Smooth muscle cell (in vitro differentiated cells): ENCODE results near the gene TMEM82. TPM values are rescaled to one million over a fixed set of nuclear protein-coding genes. Genes with fewer than 3 reads are reported as not detected.

Source experiments
- DNase-seq: peaks from one replicate; lab custom pipeline; 2025; ENCODE audit not compliant: unreplicated experiment; lab: John Stamatoyannopoulos, UW
- H2AFZ ChIP-seq: fragments of 200-600 bp; sonication (generic); 2 replicates; pipeline ENCODE4 v1.6.0; 2016; ENCODE audit warnings: antibody characterized with exemption, low read depth, mild to moderate bottlenecking
- H3F3A ChIP-seq: fragments of 200-600 bp; sonication (generic); 2 replicates; pipeline ENCODE4 v1.6.0; 2017; ENCODE audit warnings: antibody characterized with exemption, low read depth
- H3K27ac ChIP-seq: fragments of 200-600 bp; sonication (generic); 2 replicates; pipeline ENCODE4 v1.5.1; 2016; ENCODE audit warnings: low read depth, mild to moderate bottlenecking
- H3K27me3 ChIP-seq: fragments of 200-600 bp; sonication (generic); 2 replicates; pipeline ENCODE4 v1.6.1; 2016; ENCODE audit warnings: low read depth, mild to moderate bottlenecking
- H3K36me3 ChIP-seq: fragments of 200-600 bp; sonication (generic); 2 replicates; pipeline ENCODE4 v1.5.1; 2016; ENCODE audit warnings: low read depth
- H3K4me1 ChIP-seq: fragments of 200-600 bp; sonication (generic); 2 replicates; pipeline ENCODE4 v1.5.1; 2016; ENCODE audit warnings: low read depth
- H3K4me2 ChIP-seq: fragments of 200-600 bp; sonication (generic); 2 replicates; pipeline ENCODE4 v1.6.0; 2016; ENCODE audit warnings: mild to moderate bottlenecking
- H3K4me3 ChIP-seq: fragments of 200-600 bp; sonication (generic); 2 replicates; pipeline ENCODE4 v1.5.1; 2016; ENCODE audit warnings: mild to moderate bottlenecking
- H3K79me2 ChIP-seq: fragments of 200-600 bp; sonication (generic); 2 replicates; pipeline ENCODE4 v1.6.0; 2016; ENCODE audit warnings: low read depth, mild to moderate bottlenecking
- H3K9ac ChIP-seq: fragments of 200-600 bp; sonication (generic); 2 replicates; pipeline ENCODE4 v1.6.0; 2016; ENCODE audit warnings: low read depth
- H3K9me3 ChIP-seq: fragments of 200-600 bp; sonication (generic); replicated peaks from 2 replicates; pipeline ENCODE4 v1.5.1; 2016; ENCODE audit warnings: low read depth
- H4K20me1 ChIP-seq: fragments of 200-600 bp; sonication (generic); 2 replicates; pipeline ENCODE4 v1.6.0; 2016; ENCODE audit warnings: low read depth
- WGBS: methylation state at CpG from one replicate; pipeline ENCODE4 v1.1.7; 2016; ENCODE audit warnings: low lambda C conversion rate; 5-methylcytosine and 5-hydroxymethylcytosine counted together
- polyA plus RNA-seq: library from polyadenylated mRNA; unstranded; fragments of >200 nt; fragmentation: Nextera tagmentation; extraction: Ambion mirVana; gene quantifications from 2 replicates; pipeline ENCODE4 v1.2.1, GENCODE V29; 2016
- total RNA-seq: library from RNA; depleted of rRNA; stranded (reverse); fragments of >200 nt; gene quantifications from 2 replicates; pipeline ENCODE4 v1.2.3, GENCODE V29; 2014
- TF ChIP-seq, protein P1 (sequence below): fragments of 200-600 bp; sonication (generic); IDR thresholded peaks from 2 replicates; pipeline ENCODE4 v1.5.1; 2017; ENCODE audit warnings: borderline replicate concordance, mild to moderate bottlenecking, antibody characterized with exemption; ENCODE audit not compliant: insufficient read depth, poor library complexity, severe bottlenecking

The TMEM82 gene
- total and polyA plus RNA-seq, 2 experiments from 2014 or later, result not detected

DNA sequence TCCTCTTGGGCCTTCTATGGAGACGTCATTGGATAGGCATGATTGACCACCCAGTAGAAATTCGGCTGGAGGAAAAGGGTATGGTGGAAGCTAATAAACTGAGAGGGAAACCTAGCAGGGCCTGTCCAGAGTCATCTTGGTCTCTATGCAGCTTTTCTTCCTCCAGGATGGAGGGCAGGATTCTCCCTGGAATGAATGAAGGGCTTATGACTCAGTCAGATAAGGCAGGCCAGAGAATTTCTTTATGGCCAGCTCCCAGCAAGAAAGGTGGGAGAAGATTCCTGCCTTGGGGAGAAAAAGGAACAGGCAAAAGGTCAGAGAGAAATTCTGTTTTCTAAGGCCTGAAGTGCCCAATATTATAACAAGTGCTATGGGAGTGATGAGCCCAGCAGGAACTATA, 33.4 kb downstream of the TMEM82 start:
- TF ChIP-seq, protein P1, sequence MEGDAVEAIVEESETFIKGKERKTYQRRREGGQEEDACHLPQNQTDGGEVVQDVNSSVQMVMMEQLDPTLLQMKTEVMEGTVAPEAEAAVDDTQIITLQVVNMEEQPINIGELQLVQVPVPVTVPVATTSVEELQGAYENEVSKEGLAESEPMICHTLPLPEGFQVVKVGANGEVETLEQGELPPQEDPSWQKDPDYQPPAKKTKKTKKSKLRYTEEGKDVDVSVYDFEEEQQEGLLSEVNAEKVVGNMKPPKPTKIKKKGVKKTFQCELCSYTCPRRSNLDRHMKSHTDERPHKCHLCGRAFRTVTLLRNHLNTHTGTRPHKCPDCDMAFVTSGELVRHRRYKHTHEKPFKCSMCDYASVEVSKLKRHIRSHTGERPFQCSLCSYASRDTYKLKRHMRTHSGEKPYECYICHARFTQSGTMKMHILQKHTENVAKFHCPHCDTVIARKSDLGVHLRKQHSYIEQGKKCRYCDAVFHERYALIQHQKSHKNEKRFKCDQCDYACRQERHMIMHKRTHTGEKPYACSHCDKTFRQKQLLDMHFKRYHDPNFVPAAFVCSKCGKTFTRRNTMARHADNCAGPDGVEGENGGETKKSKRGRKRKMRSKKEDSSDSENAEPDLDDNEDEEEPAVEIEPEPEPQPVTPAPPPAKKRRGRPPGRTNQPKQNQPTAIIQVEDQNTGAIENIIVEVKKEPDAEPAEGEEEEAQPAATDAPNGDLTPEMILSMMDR, result no peak
- H2AFZ ChIP-seq, result no peak overlapping the region
- no peak overlapping the region for H3K4me2 ChIP-seq
- H3K9me3 ChIP-seq, result no peaks in the 10 kb centered on the region
- H3K79me2 ChIP-seq, result no peaks in the 10 kb centered on the region
- H3K4me3 ChIP-seq, result no peak overlapping the region
- no peaks in the 10 kb centered on the region for H3K27me3 ChIP-seq
- H3K9ac ChIP-seq, result no peak overlapping the region
- no peaks in the 10 kb centered on the region for H3F3A ChIP-seq
- no peaks in the 10 kb centered on the region for H3K4me1 ChIP-seq
- H3K27ac ChIP-seq, result no peak overlapping the region
- peaks cover 10% of the 10 kb centered on the region for H3K36me3 ChIP-seq
- no peak for DNase-seq
- peaks cover 28% of the 10 kb centered on the region for H4K20me1 ChIP-seq
- 84% methylated on average over 2 of the region's 2 CpGs for WGBS

DNA sequence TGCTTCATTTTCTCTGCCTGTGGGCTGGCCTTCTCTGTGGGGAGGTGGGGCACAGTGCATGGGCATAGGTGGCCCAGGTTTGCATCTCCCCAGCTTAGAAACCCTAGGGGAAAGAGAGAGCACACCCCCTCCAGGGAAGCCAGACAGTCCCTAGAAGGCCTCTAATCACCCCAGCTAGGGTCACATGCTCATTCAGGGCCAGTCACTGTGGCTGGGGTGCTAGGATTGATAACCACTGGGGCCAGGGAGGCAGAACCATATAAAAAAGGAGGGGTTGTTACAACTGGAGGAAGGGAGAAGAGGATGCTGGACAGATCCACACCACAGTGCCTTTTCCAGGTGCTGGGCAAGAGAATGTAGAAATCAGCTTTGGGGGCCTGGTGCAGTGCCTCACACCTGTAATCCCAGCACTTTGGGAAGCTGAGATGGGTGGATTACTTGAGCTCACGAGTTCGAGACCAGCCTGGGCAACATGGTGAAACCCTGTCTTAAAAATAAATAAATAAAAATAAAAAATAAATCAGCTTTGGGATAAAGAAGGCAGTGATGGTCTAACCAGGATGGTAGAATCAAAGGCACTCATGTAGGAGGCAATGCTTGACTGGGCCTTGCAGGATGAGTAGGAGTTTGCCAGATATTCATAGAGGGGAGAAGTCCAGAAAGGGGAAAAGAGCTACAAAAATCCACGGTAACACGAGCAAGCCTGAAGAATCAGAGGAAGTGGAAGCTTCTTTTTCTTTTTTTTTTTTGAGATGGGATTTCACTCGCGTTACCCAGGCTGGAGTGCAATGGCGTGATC, 35.8 kb downstream of the TMEM82 start:
- Histone ChIP-seq H3K9me3 (no peaks in the 10 kb centered on the region), H3K27ac (no peak overlapping the region), H3K36me3 (peaks cover 5% of the 10 kb centered on the region)

DNA sequence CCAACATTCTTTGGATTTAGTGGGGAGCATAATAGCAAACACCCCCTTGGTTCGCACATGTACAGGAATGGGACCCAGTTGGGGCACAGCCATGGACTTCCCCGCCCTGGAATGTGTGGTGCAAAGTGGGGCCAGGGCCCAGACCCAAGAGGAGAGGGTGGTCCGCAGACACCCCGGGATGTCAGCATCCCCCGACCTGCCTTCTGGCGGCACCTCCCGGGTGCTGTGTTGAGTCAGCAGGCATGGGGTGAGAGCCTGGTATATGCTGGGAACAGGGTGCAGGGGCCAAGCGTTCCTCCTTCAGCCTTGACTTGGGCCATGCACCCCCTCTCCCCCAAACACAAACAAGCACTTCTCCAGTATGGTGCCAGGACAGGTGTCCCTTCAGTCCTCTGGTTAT, 43.4 kb downstream of the TMEM82 start:
- H3K27me3 ChIP-seq, result no peaks in the 10 kb centered on the region
- TF ChIP-seq, protein P1, result no peak
- H2AFZ ChIP-seq, result no peak overlapping the region
- H3K4me1 ChIP-seq, result no peaks in the 10 kb centered on the region
- WGBS, result 98% methylated on average over 8 of the region's 8 CpGs
- no peak overlapping the region for H3K27ac ChIP-seq
- H3K9ac ChIP-seq, result no peak overlapping the region
- no peaks in the 10 kb centered on the region for H3K79me2 ChIP-seq
- no peak overlapping the region for H3K4me3 ChIP-seq
- no peak for DNase-seq
- no peaks in the 10 kb centered on the region for H3K36me3 ChIP-seq
- no peak overlapping the region for H3K4me2 ChIP-seq
- H3F3A ChIP-seq, result peaks cover 13% of the 10 kb centered on the region
- no peaks in the 10 kb centered on the region for H3K9me3 ChIP-seq
- H4K20me1 ChIP-seq, result no peaks in the 10 kb centered on the region

More for the DNA sequence above, 35.8 kb downstream of the TMEM82 start:
- Histone ChIP-seq H3K27me3 (no peaks in the 10 kb centered on the region), H3K9ac (no peak overlapping the region), H4K20me1 (peaks cover 13% of the 10 kb centered on the region), H3K4me3 (no peak overlapping the region), H3K4me2 (no peak overlapping the region), H3K79me2 (no peaks in the 10 kb centered on the region), H3F3A (no peaks in the 10 kb centered on the region), H3K4me1 (no peaks in the 10 kb centered on the region), H2AFZ (no peak overlapping the region)
- DNase-seq, result no peak
- 98% methylated on average over 7 of the region's 7 CpGs for WGBS
- TF ChIP-seq, protein P1, result no peak

DNA sequence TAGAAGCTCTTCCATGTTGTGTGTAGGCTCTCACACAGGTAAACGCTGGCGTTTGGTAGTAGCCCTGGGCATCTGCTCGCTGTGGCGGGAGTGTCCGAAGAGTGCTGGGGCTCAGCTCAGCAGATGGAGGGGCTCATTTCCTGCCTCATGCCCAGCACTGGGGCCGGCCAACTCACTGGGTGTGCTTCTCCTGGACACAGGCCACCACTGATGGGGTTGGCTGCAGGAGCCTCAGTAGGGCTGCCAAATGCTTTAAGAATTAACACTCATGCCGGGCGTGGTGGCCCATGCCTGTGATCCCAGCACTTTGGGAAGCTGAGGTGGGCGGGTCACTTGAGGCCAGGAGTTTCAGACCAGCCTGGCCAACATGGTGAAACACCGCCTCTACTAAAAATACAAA, 44.3 kb downstream of the TMEM82 start:
- no peak overlapping the region for H3K27ac ChIP-seq
- H3K9ac ChIP-seq, result no peak overlapping the region
- H3K27me3 ChIP-seq, result no peaks in the 10 kb centered on the region
- H3K36me3 ChIP-seq, result no peaks in the 10 kb centered on the region
- no peaks in the 10 kb centered on the region for H3K9me3 ChIP-seq
- no peak overlapping the region for H2AFZ ChIP-seq
- H3K4me1 ChIP-seq, result no peaks in the 10 kb centered on the region
- H3K79me2 ChIP-seq, result no peaks in the 10 kb centered on the region
- H3K4me3 ChIP-seq, result no peak overlapping the region
- DNase-seq, result no peak
- TF ChIP-seq, protein P1, result no peak
- H3F3A ChIP-seq, result peaks cover 13% of the 10 kb centered on the region
- no peak overlapping the region for H3K4me2 ChIP-seq
- H4K20me1 ChIP-seq, result no peaks in the 10 kb centered on the region
- 90% methylated on average over 10 of the region's 10 CpGs for WGBS
